ENCODE data around the gene DBN1.

The DBN1 gene

DNA sequence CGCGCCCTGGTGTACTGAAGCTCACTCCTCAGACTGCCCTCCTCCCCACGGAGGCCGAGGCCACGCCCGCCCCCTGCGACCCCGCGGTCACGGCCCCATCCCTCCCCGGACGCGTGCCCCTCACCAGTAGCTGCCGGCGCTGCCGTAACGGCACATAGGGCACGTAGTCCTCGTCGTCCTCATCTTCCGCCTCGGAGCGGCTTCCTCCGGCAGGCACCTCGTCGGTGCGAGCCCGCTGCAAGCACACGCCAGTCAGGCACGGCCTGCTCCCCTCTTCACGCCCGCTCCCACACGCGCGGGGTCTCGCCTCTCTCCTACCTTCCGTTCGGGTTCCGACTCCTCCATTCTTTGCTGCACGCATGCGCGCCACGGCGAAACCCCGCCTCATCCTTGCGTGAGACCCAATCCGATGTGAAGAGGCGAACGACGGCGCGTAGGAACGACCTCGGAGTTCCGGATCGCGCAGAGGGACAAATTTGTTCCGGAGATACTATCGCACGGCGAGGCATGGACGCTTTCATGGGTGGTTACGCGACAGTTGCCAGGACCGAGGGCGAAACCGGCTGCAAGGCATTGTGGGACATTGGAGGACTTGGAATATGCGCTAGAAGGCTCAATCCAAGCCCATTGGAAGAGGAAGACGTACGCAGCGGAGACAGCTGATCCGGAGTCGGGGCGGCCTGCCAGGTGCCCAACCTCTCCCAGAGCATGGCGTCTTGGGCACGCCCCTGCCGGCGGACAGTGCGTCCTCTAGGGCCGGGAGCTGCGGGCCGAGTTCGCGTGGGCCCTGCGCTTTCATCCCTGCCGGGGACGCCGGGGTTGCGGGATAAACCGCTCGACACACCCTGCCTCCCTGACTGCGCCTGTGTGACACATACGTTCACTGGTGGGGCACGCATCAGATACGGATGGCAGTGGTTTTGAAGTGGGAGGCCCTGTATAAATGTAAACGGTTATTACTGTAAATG lies 43.5 kb upstream of the DBN1 start, which contains the start of gene DDX41:
TSS of gene DDX41 (minus strand) at position 361 of the 968 bp plus-strand sequence. CDS start at position 345, 16 bp downstream.
- peak within 1 kb of the TSS; percentile 46 for H3K27ac ChIP-seq (ENCODE audit: poor library complexity, severe bottlenecking)
- no peaks in the 10 kb centered on the region for H3K9me3 ChIP-seq (ENCODE audit: severe bottlenecking)
- H3K27me3 ChIP-seq (ENCODE audit: insufficient read depth, poor library complexity, severe bottlenecking): no peaks in the 10 kb centered on the region
- DNase-seq (ENCODE audit: low spot score) (peak; percentile 99), ATAC-seq (ENCODE audit: low read depth) (peak; percentile 83)
- no peaks in the 10 kb centered on the region for H3K4me1 ChIP-seq (ENCODE audit: insufficient read depth, poor library complexity, severe bottlenecking)
- TF ChIP-seq, protein P1, sequence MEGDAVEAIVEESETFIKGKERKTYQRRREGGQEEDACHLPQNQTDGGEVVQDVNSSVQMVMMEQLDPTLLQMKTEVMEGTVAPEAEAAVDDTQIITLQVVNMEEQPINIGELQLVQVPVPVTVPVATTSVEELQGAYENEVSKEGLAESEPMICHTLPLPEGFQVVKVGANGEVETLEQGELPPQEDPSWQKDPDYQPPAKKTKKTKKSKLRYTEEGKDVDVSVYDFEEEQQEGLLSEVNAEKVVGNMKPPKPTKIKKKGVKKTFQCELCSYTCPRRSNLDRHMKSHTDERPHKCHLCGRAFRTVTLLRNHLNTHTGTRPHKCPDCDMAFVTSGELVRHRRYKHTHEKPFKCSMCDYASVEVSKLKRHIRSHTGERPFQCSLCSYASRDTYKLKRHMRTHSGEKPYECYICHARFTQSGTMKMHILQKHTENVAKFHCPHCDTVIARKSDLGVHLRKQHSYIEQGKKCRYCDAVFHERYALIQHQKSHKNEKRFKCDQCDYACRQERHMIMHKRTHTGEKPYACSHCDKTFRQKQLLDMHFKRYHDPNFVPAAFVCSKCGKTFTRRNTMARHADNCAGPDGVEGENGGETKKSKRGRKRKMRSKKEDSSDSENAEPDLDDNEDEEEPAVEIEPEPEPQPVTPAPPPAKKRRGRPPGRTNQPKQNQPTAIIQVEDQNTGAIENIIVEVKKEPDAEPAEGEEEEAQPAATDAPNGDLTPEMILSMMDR (IDR thresholded peaks at IDR 0.05; ENCODE audit: poor library complexity, severe bottlenecking): no peak
- H3K4me3 ChIP-seq (ENCODE audit: severe bottlenecking): peak within 1 kb of the TSS; percentile 81
- peaks cover 64% of the 10 kb centered on the region for H3K36me3 ChIP-seq (ENCODE audit: low read depth)

DNA sequence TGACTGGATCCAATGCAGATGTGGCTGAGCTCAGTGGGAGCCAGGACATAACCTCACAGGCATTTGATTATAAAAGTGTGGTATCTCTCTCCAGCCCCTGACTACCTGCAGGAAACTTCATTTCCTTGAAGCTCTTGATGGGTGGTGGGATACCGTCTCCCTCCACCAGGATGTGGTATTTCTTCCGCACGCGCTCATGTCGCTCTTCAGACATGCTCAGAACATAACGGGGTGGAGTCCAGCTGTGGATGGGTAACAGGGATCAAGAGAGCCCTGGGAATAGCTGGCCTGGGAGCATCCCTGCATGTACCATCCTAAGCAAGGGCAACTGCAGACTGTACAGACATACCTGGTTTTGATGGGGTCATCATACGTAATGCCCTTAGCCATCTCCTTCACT lies 42.1 kb upstream of the DBN1 start:
- no peaks in the 10 kb centered on the region for H3K4me1 ChIP-seq (ENCODE audit: insufficient read depth, poor library complexity, severe bottlenecking)
- ATAC-seq (ENCODE audit: low read depth) (no peak), DNase-seq (ENCODE audit: low spot score) (no peak)
- H3K27me3 ChIP-seq (ENCODE audit: insufficient read depth, poor library complexity, severe bottlenecking): no peaks in the 10 kb centered on the region
- H3K9me3 ChIP-seq (ENCODE audit: severe bottlenecking): no peaks in the 10 kb centered on the region
- H3K27ac ChIP-seq (ENCODE audit: poor library complexity, severe bottlenecking): peak overlapping the region; percentile 46
- H3K4me3 ChIP-seq (ENCODE audit: severe bottlenecking): peak overlapping the region; percentile 81
- H3K36me3 ChIP-seq (ENCODE audit: low read depth): peaks cover 69% of the 10 kb centered on the region
- TF ChIP-seq, protein P1 (IDR thresholded peaks at IDR 0.05; ENCODE audit: poor library complexity, severe bottlenecking): no peak

DNA sequence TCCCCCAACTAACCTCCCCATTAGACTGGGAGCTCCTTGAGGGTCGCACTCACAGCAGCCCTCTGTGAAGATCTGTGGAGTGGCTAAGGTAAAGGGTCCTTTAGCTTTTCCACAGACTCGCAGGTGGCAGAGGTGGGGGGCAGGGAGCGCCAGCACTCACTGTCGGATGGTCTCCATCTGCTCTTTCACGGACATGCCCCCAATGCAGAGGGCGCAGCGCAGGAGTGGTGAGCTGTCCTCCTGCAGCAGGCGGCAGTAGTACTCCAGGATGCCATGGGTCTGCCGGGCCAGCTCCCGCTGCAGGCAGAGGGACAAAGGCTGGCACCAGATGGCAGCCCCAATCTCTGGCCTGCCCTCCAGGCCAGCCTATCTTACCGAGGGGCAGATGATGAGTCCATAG lies 41.1 kb upstream of the DBN1 start:
- ATAC-seq (ENCODE audit: low read depth) (no peak), DNase-seq (ENCODE audit: low spot score) (no peak)
- Histone ChIP-seq H3K9me3 (ENCODE audit: severe bottlenecking) (no peaks in the 10 kb centered on the region), H3K4me3 (ENCODE audit: severe bottlenecking) (no peak overlapping the region), H3K4me1 (ENCODE audit: insufficient read depth, poor library complexity, severe bottlenecking) (no peaks in the 10 kb centered on the region), H3K36me3 (ENCODE audit: low read depth) (peaks cover 67% of the 10 kb centered on the region), H3K27ac (ENCODE audit: poor library complexity, severe bottlenecking) (no peak overlapping the region), H3K27me3 (ENCODE audit: insufficient read depth, poor library complexity, severe bottlenecking) (no peaks in the 10 kb centered on the region)
- TF ChIP-seq, protein P1 (IDR thresholded peaks at IDR 0.05; ENCODE audit: poor library complexity, severe bottlenecking): no peak

DNA sequence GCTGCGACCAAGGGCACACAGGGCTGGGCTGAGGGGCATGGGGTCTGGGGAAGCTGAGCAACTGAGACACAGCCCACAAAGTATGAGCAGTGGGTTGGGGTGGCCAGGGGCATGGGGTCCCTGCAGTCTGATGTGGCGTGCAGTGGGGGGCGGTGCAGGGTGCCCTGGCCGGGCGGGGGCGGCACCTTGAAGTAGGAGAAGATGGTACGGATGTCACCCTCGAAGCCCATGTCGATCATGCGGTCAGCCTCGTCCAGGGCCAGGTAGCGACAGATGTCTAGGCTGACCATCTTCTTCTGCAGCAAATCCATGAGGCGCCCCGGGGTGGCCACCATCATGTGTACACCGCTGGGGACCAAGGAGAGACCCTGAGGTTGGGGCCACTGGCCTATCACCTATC lies 40.1 kb upstream of the DBN1 start:
- no peak for ATAC-seq (ENCODE audit: low read depth)
- no peaks in the 10 kb centered on the region for H3K27me3 ChIP-seq (ENCODE audit: insufficient read depth, poor library complexity, severe bottlenecking)
- peak; percentile 64 for DNase-seq (ENCODE audit: low spot score)
- no peak overlapping the region for H3K27ac ChIP-seq (ENCODE audit: poor library complexity, severe bottlenecking)
- no peaks in the 10 kb centered on the region for H3K9me3 ChIP-seq (ENCODE audit: severe bottlenecking)
- H3K4me1 ChIP-seq (ENCODE audit: insufficient read depth, poor library complexity, severe bottlenecking): no peaks in the 10 kb centered on the region
- peaks cover 62% of the 10 kb centered on the region for H3K36me3 ChIP-seq (ENCODE audit: low read depth)
- H3K4me3 ChIP-seq (ENCODE audit: severe bottlenecking): no peak overlapping the region
- TF ChIP-seq, protein P1 (IDR thresholded peaks at IDR 0.05; ENCODE audit: poor library complexity, severe bottlenecking): no peak

Data from RWPE2 (cell line).